PFSK-1 (cell line): ENCODE results near the gene ZNF112.

ENCODE experiments used
- FOXP2 ChIP-seq: optimal IDR thresholded peaks from 2 replicates; pipeline ENCODE3; 2011; ENCODE audit warnings: borderline replicate concordance, control low read depth, inconsistent platforms; ENCODE audit not compliant: insufficient read depth; ENCODE audit errors: extremely low read length, extremely low read depth
- POLR2AphosphoS5 ChIP-seq: IDR thresholded peaks from 2 replicates; pipeline ENCODE4 v1.6.1; 2012; ENCODE audit warnings: low read depth, mild to moderate bottlenecking, control low read depth, low read length, moderate library complexity
- SIN3A ChIP-seq: IDR thresholded peaks from 2 replicates; pipeline ENCODE4 v1.6.1; 2012; ENCODE audit warnings: mild to moderate bottlenecking, low read length, moderate library complexity, borderline replicate concordance; ENCODE audit not compliant: insufficient read depth
- TAF1 ChIP-seq: IDR thresholded peaks from 2 replicates; pipeline ENCODE4 v1.6.1; 2012; ENCODE audit warnings: low read length, control low read depth, borderline replicate concordance; ENCODE audit not compliant: insufficient read depth
- TF ChIP-seq, protein P1 (sequence below), 2 experiments: IDR thresholded peaks; 2 replicates each; pipeline versions ENCODE4 v1.6.1 to v1.8.0; 2011 to 2012; ENCODE audit warnings: low read depth in 2 of 2, low read length in 2 of 2, control low read depth in 1 of 2, inconsistent platforms in 1 of 2, mild to moderate bottlenecking in 1 of 2, moderate library complexity in 1 of 2; ENCODE audit not compliant: insufficient read depth in 1 of 2

The ZNF112 gene

DNA sequence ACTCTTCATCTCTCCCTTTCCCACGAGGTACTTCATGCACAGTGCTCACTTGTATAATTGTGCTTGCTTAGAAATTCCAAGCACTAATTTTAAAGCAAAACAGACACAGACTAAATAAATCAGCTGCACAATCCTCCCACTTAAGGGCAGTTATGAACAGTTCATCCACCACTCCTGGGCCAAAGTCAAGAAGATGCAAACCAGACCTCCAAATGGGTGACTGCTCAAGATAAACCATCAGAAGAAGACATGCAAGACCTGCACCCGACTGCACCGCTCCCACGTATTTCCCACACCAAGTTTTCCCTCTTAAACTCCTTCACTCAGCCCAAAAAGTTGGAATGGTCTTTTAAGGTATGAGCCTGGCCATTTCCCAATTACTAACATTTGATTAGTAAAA lies 71.5 kb downstream of the ZNF112 start:
- TF ChIP-seq POLR2AphosphoS5 (no peak), FOXP2 (no peak), TAF1 (no peak), SIN3A (no peak)
- TF ChIP-seq, protein P1, sequence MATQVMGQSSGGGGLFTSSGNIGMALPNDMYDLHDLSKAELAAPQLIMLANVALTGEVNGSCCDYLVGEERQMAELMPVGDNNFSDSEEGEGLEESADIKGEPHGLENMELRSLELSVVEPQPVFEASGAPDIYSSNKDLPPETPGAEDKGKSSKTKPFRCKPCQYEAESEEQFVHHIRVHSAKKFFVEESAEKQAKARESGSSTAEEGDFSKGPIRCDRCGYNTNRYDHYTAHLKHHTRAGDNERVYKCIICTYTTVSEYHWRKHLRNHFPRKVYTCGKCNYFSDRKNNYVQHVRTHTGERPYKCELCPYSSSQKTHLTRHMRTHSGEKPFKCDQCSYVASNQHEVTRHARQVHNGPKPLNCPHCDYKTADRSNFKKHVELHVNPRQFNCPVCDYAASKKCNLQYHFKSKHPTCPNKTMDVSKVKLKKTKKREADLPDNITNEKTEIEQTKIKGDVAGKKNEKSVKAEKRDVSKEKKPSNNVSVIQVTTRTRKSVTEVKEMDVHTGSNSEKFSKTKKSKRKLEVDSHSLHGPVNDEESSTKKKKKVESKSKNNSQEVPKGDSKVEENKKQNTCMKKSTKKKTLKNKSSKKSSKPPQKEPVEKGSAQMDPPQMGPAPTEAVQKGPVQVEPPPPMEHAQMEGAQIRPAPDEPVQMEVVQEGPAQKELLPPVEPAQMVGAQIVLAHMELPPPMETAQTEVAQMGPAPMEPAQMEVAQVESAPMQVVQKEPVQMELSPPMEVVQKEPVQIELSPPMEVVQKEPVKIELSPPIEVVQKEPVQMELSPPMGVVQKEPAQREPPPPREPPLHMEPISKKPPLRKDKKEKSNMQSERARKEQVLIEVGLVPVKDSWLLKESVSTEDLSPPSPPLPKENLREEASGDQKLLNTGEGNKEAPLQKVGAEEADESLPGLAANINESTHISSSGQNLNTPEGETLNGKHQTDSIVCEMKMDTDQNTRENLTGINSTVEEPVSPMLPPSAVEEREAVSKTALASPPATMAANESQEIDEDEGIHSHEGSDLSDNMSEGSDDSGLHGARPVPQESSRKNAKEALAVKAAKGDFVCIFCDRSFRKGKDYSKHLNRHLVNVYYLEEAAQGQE (IDR thresholded peaks at IDR 0.05; ENCODE audit: insufficient read depth in 1 of 2, low read depth in 2 of 2, low read length in 2 of 2), result no peak

DNA sequence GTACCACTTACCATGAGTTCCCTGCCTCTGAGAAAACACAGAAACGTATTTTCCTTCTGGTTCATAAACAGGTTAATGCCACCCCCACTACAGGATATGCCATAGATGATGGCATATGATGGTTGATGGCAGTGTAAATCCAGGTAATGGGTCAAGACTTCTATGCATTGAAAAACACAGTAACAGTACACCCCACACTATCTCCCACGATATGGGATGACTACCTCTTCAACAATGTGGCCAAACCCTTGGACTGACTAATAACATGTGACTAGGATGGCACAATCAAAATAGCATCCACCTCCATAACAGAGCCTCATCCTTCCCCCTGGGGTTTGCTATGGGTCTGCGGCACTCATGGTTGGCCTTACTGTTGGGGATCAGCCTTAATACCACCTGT lies 73.6 kb downstream of the ZNF112 start:
- TF ChIP-seq POLR2AphosphoS5 (no peak), TAF1 (no peak), SIN3A (no peak), FOXP2 (no peak)
- TF ChIP-seq, protein P1 (IDR thresholded peaks at IDR 0.05; ENCODE audit: insufficient read depth in 1 of 2, low read depth in 2 of 2, low read length in 2 of 2), result no peak

DNA sequence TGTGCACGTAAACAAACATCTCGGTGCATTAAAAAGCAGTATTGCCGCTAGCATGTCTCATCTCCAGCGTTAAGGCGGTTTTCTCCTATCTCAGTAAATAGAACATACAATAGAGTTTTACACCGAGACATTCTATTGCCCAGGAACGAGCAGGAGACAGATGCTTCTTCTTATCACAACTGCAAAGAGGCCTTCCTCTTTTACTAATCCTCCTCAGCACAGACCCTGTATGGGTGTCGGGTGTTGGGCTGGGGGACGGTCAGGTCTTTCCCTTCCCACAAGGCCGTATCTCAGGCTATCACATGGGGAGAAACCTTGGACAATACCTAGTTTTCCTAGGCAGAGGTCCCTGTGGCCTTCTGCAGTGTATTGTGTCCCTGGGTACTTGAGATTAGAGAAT lies 75.6 kb downstream of the ZNF112 start:
- no peak for TF ChIP-seq POLR2AphosphoS5
- TF ChIP-seq, protein P1 (IDR thresholded peaks at IDR 0.05; ENCODE audit: insufficient read depth in 1 of 2, low read depth in 2 of 2, low read length in 2 of 2), result no peak
- no peak for TF ChIP-seq TAF1
- no peak for TF ChIP-seq FOXP2
- TF ChIP-seq SIN3A, result no peak

DNA sequence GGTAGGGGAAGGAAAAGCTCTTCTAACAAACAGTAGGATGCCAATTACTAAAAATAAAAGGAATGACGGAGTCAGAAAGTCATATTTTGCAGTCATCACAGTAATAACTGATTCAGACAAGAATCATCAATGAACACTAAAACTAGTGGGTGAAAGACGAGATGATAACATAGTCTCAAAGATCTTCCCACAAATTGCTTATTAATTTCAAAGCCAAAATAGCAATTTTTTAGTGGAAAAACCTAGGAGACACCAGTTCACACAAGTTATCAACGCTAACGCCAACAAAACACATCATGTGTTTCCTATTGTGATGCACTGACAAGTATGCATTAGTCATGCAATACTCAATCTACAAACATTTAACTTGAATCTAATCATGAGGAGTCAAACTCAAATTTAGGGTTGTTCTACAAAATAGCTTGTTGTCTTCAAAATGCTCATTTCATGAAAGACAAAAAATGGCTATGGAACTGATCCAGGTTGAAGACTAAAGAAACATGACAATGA lies 78.2 kb downstream of the ZNF112 start:
- no peak for TF ChIP-seq FOXP2

DNA sequence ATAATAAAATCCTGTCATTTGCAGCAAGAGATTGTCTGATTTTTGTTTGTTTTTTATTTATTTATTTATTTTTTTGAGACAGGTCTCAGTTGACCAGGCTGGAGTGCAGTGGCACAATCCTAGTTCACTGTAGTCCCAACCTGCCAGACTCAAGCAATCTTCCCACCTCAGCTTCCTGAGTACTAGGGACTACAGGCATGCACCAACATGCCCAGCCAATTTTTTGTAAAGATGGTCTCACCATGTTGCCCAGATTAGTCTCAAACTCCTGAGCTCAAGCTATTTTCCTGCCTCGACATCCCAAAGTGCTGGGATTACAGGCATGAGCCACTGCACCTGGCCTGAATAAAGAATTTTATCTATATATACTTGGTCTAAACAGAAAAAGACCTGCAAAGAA lies 79.1 kb downstream of the ZNF112 start:
- TF ChIP-seq TAF1 (no peak), POLR2AphosphoS5 (no peak), FOXP2 (no peak), SIN3A (no peak)
- TF ChIP-seq, protein P1 (IDR thresholded peaks at IDR 0.05; ENCODE audit: insufficient read depth in 1 of 2, low read depth in 2 of 2, low read length in 2 of 2), result no peak
